ENCODE results near the gene SEMA6A.

Gene SEMA6A

GRCh38 chr5:116574367-116575325 lies at the start of gene SEMA6A:
TSS of gene SEMA6A (minus strand) at chr5:116574823. CDS start at chr5:116504944, 69,879 bp downstream.
- peak; percentile 69 for DNase-seq (ENCODE audit: low read depth)
- H3K4me3 ChIP-seq (ENCODE audit: low read depth, low read length): peak within 1 kb of the TSS; percentile 61

- DNase-seq (ENCODE audit: low read depth): no peak
- no peak overlapping the region for H3K4me3 ChIP-seq (ENCODE audit: low read depth, low read length)
Observed at GRCh38 chr5:116622375-116623050, 47.9 kb upstream of the SEMA6A start.

GRCh38 chr5:116621599-116621998 lies 47.0 kb upstream of the SEMA6A start:
- no peak overlapping the region for H3K4me3 ChIP-seq (ENCODE audit: low read depth, low read length)
- no peak for DNase-seq (ENCODE audit: low read depth)

- no peak for DNase-seq (ENCODE audit: low read depth)
Observed at GRCh38 chr5:116616876-116617275, 42.3 kb upstream of the SEMA6A start.

GRCh38 chr5:116614603-116614920 lies 39.9 kb upstream of the SEMA6A start:
- H3K4me3 ChIP-seq (ENCODE audit: low read depth, low read length): no peak overlapping the region
- no peak for DNase-seq (ENCODE audit: low read depth)

More at GRCh38 chr5:116616876-116617275, 42.3 kb upstream of the SEMA6A start:
- H3K4me3 ChIP-seq (ENCODE audit: low read depth, low read length): no peak overlapping the region

GRCh38 chr5:116613445-116613844 lies 38.8 kb upstream of the SEMA6A start:
- H3K4me3 ChIP-seq (ENCODE audit: low read depth, low read length): no peak overlapping the region
- no peak for DNase-seq (ENCODE audit: low read depth)

- no peak overlapping the region for H3K4me3 ChIP-seq (ENCODE audit: low read depth, low read length)
- DNase-seq (ENCODE audit: low read depth): no peak
Observed at GRCh38 chr5:116612431-116612830, 37.8 kb upstream of the SEMA6A start.

GRCh38 chr5:116605310-116606070 lies 30.9 kb upstream of the SEMA6A start:
- no peak overlapping the region for H3K4me3 ChIP-seq (ENCODE audit: low read depth, low read length)
- no peak for DNase-seq (ENCODE audit: low read depth)

GRCh38 chr5:116604805-116605204 lies 30.2 kb upstream of the SEMA6A start:
- DNase-seq (ENCODE audit: low read depth): no peak
- H3K4me3 ChIP-seq (ENCODE audit: low read depth, low read length): no peak overlapping the region

GRCh38 chr5:116600876-116601275 lies 26.3 kb upstream of the SEMA6A start:
- DNase-seq (ENCODE audit: low read depth): peak; percentile 56
- H3K4me3 ChIP-seq (ENCODE audit: low read depth, low read length): no peak overlapping the region

- no peak overlapping the region for H3K4me3 ChIP-seq (ENCODE audit: low read depth, low read length)
- no peak for DNase-seq (ENCODE audit: low read depth)
Observed at GRCh38 chr5:116598911-116599310, 24.3 kb upstream of the SEMA6A start.

- H3K4me3 ChIP-seq (ENCODE audit: low read depth, low read length): no peak overlapping the region
- DNase-seq (ENCODE audit: low read depth): no peak
Observed at GRCh38 chr5:116595498-116595897, 20.9 kb upstream of the SEMA6A start.

- H3K4me3 ChIP-seq (ENCODE audit: low read depth, low read length): no peak overlapping the region
- DNase-seq (ENCODE audit: low read depth): no peak
Observed at GRCh38 chr5:116593340-116593739, 18.7 kb upstream of the SEMA6A start.

GRCh38 chr5:116585227-116585626 lies 10.6 kb upstream of the SEMA6A start:
- no peak overlapping the region for H3K4me3 ChIP-seq (ENCODE audit: low read depth, low read length)
- no peak for DNase-seq (ENCODE audit: low read depth)

- H3K4me3 ChIP-seq (ENCODE audit: low read depth, low read length): no peak overlapping the region
- DNase-seq (ENCODE audit: low read depth): no peak
Observed at GRCh38 chr5:116583862-116584222, 9.2 kb upstream of the SEMA6A start.

GRCh38 chr5:116583085-116583861 lies 8.7 kb upstream of the SEMA6A start:
- DNase-seq (ENCODE audit: low read depth): no peak
- no peak overlapping the region for H3K4me3 ChIP-seq (ENCODE audit: low read depth, low read length)

GRCh38 chr5:116581910-116582309 lies 7.3 kb upstream of the SEMA6A start:
- no peak for DNase-seq (ENCODE audit: low read depth)
- H3K4me3 ChIP-seq (ENCODE audit: low read depth, low read length): no peak overlapping the region

- DNase-seq (ENCODE audit: low read depth): no peak
- no peak overlapping the region for H3K4me3 ChIP-seq (ENCODE audit: low read depth, low read length)
Observed at GRCh38 chr5:116579144-116579543, 4.5 kb upstream of the SEMA6A start.

- DNase-seq (ENCODE audit: low read depth): no peak
- H3K4me3 ChIP-seq (ENCODE audit: low read depth, low read length): no peak overlapping the region
Observed at GRCh38 chr5:116578676-116579075, 4.1 kb upstream of the SEMA6A start.

All from skeletal muscle cell (primary cell).